HCT116 (cell line): Measurements from ENCODE around the gene CSRP1. TPM values are rescaled to one million over a fixed set of nuclear protein-coding genes. Genes with fewer than 3 reads are reported as not detected.

ENCODE experiments used
- ATAC-seq: fragments of 200-7000 bp; cut with Tn5 transposase; 2 replicates; pipeline ENCODE4 v1.9.1; 2020; ENCODE audit warnings: mild to moderate bottlenecking, moderate library complexity
- BruUV-seq: library from RNA; stranded (reverse); fragments of 400-500 nt; replicated peaks from 2 replicates; lab custom pipeline; 2021; lab: Mats Ljungman, UMichigan
- CTCF ChIA-PET: fragments of 300-600 bp; sonication (Branson Sonifier 250); formaldehyde crosslinking; loops from one replicate; lab custom pipeline; 2021; ENCODE audit warnings: antibody characterized with exemption; lab: Charles Lee
- POLR2A ChIA-PET: fragments of 300-600, 350-600 bp; sonication (Branson Sonifier 250); formaldehyde crosslinking; loops from one replicate; lab custom pipeline; 2021; ENCODE audit warnings: antibody characterized with exemption; lab: Charles Lee
- RAD21 ChIA-PET, 2 experiments: fragments of 300-600 bp; sonication (Branson Sonifier 250); formaldehyde crosslinking; loops; one replicate each; lab custom pipeline; 2023; ENCODE audit warnings: low total read pairs in 2 of 2; ENCODE audit not compliant: uncharacterized antibody in 2 of 2, unreplicated experiment in 2 of 2, low non-redundant PET in 1 of 2; lab: Charles Lee
- DNase-seq: peaks from one replicate; pipeline ENCODE4 v3.0.0-alpha.2; 2010; ENCODE audit warnings: low read depth, low spot score
- H2AFZ ChIP-seq: fragments of 200-600 bp; shearing (Covaris generic), sonication (generic); 2 replicates; pipeline ENCODE4 v1.6.1; 2017; ENCODE audit warnings: low read depth, mixed run types, mixed read lengths, antibody characterized with exemption, low read length; ENCODE audit not compliant: poor library complexity, severe bottlenecking
- H3K27ac ChIP-seq: 2 replicates; pipeline ENCODE4 v1.5.1; 2012; ENCODE audit warnings: low read depth, low read length
- H3K27me3 ChIP-seq: fragments of 200-600 bp; sonication (generic); 2 replicates; pipeline ENCODE4 v1.6.1; 2016; ENCODE audit warnings: mixed run types, low read length, mixed read lengths; ENCODE audit not compliant: insufficient read depth
- H3K36me3 ChIP-seq, 2 experiments: fragments of 200-500 bp in 1 of 2; fragments of 200-600 bp in 1 of 2; sonication (Bioruptor generic) in 1 of 2; sonication (generic) in 1 of 2; 2 replicates each; pipeline versions ENCODE4 v1.5.1 to v1.6.1; 2014 to 2016; ENCODE audit warnings: low read length in 2 of 2, inconsistent platforms in 1 of 2, mixed read lengths in 1 of 2, mixed run types in 1 of 2; ENCODE audit not compliant: insufficient read depth in 2 of 2, control insufficient read depth in 1 of 2
- H3K4me1 ChIP-seq, 2 experiments: fragments of 200-600 bp in 1 of 2; sonication (generic) in 1 of 2; 2 replicates each; pipeline versions ENCODE4 v1.5.1 to v1.6.1; 2012 to 2017; ENCODE audit warnings: low read length in 2 of 2, inconsistent platforms in 1 of 2, mild to moderate bottlenecking in 1 of 2, mixed read lengths in 1 of 2, mixed run types in 1 of 2, moderate library complexity in 1 of 2; ENCODE audit not compliant: insufficient read depth in 2 of 2, control insufficient read depth in 1 of 2
- H3K4me2 ChIP-seq: fragments of 200-600 bp; sonication (generic); 2 replicates; pipeline ENCODE4 v1.6.1; 2017; ENCODE audit warnings: mixed run types, low read length, mixed read lengths
- H3K4me3 ChIP-seq, 2 experiments: fragments of 200-600 bp in 1 of 2; sonication (generic) in 1 of 2; replicated peaks in 1 of 2; 2 replicates each; pipeline ENCODE4 v1.5.1; 2011 to 2016; ENCODE audit warnings: low read length in 2 of 2, control low read depth in 1 of 2, low read depth in 1 of 2, mild to moderate bottlenecking in 1 of 2, mixed read lengths in 1 of 2, mixed run types in 1 of 2
- H3K79me2 ChIP-seq: fragments of 200-600 bp; sonication (generic); 2 replicates; pipeline ENCODE4 v1.6.1; 2017; ENCODE audit warnings: mild to moderate bottlenecking, mixed run types, low read length, moderate library complexity, mixed read lengths; ENCODE audit not compliant: insufficient read depth
- H3K9ac ChIP-seq: fragments of 200-600 bp; sonication (generic); 2 replicates; pipeline ENCODE4 v1.6.1; 2016; ENCODE audit warnings: low read length, mixed read lengths
- H3K9me2 ChIP-seq: fragments of 200-600 bp; sonication (generic), shearing (Covaris generic); 2 replicates; pipeline ENCODE4 v1.6.1; 2017; ENCODE audit warnings: mixed run types, mild to moderate bottlenecking, moderate library complexity; ENCODE audit not compliant: insufficient read depth
- H3K9me3 ChIP-seq, 2 experiments: fragments of 200-500 bp in 1 of 2; fragments of 200-600 bp in 1 of 2; sonication (Bioruptor generic) in 1 of 2; sonication (generic) in 1 of 2; 2 replicates each; pipeline ENCODE4 v1.6.1; 2014 to 2017; ENCODE audit warnings: low read length in 2 of 2, mixed read lengths in 2 of 2, inconsistent platforms in 1 of 2, low read depth in 1 of 2, mild to moderate bottlenecking in 1 of 2, mixed run types in 1 of 2, moderate library complexity in 1 of 2; ENCODE audit not compliant: control insufficient read depth in 1 of 2, insufficient read depth in 1 of 2
- H4K20me1 ChIP-seq: fragments of 200-600 bp; sonication (generic), shearing (Covaris generic); 2 replicates; pipeline ENCODE4 v1.6.1; 2017; ENCODE audit warnings: mixed run types, mild to moderate bottlenecking, moderate library complexity; ENCODE audit not compliant: insufficient read depth
- CBX3 ChIP-seq: IDR thresholded peaks from 2 replicates; pipeline ENCODE4 v1.6.1; 2012; ENCODE audit warnings: low read depth
- EZH2phosphoT487 ChIP-seq: fragments of 200-600 bp; IDR thresholded peaks from 2 replicates; pipeline ENCODE4 v1.6.1; 2018; ENCODE audit warnings: antibody characterized with exemption, borderline replicate concordance
- FOSL1 ChIP-seq: IDR thresholded peaks from 2 replicates; pipeline ENCODE4 v1.6.1; 2012; ENCODE audit warnings: low read depth
- SIN3A ChIP-seq: IDR thresholded peaks from 2 replicates; pipeline ENCODE4 v1.6.1; 2012; ENCODE audit warnings: low read depth
- SP1 ChIP-seq: IDR thresholded peaks from 2 replicates; pipeline ENCODE4 v1.6.1; 2012; ENCODE audit warnings: low read depth
- YY1 ChIP-seq: IDR thresholded peaks from 2 replicates; pipeline ENCODE4 v1.6.1; 2011; ENCODE audit warnings: low read length, low read depth, moderate library complexity, mild to moderate bottlenecking; ENCODE audit not compliant: insufficient replicate concordance; ENCODE audit errors: extremely low read depth
- ZFX ChIP-seq: fragments of 450-650 bp; IDR thresholded peaks from 2 replicates; pipeline ENCODE4 v1.6.1; 2017
- intact Hi-C: fragments of 100-400 bp; cut with micrococcal nuclease; formaldehyde crosslinking; loops from 2 replicates; pipeline ENCODE4 v1.10.0; 2022
- total RNA-seq: library from RNA; stranded (reverse); gene quantifications from one replicate; pipeline ENCODE4 v1.2.1, GENCODE V29; 2021; ENCODE audit not compliant: unreplicated experiment
- TF ChIP-seq, protein P1 (sequence below), 3 experiments: fragments of 200-600 bp in 1 of 3; sonication (generic) in 1 of 3; IDR thresholded peaks in 2 of 3; conservative IDR thresholded peaks in 1 of 3; 2 replicates each; pipeline ENCODE4 v1.5.1; 2012 to 2017; ENCODE audit warnings: low read depth in 2 of 3, low read length in 2 of 3, antibody characterized with exemption in 1 of 3, borderline replicate concordance in 1 of 3, control low read depth in 1 of 3, mild to moderate bottlenecking in 1 of 3, mixed read lengths in 1 of 3, mixed run types in 1 of 3, moderate library complexity in 1 of 3; ENCODE audit not compliant: insufficient read depth in 1 of 3
- TF ChIP-seq, protein P2 (sequence below): IDR thresholded peaks from 2 replicates; pipeline ENCODE4 v1.6.1; 2011; ENCODE audit warnings: mild to moderate bottlenecking, low read length, moderate library complexity; ENCODE audit not compliant: insufficient replicate concordance; ENCODE audit errors: extremely low read depth

The CSRP1 gene
- total RNA-seq, 1 experiment from 2014 or later, result 51.7 TPM

DNA sequence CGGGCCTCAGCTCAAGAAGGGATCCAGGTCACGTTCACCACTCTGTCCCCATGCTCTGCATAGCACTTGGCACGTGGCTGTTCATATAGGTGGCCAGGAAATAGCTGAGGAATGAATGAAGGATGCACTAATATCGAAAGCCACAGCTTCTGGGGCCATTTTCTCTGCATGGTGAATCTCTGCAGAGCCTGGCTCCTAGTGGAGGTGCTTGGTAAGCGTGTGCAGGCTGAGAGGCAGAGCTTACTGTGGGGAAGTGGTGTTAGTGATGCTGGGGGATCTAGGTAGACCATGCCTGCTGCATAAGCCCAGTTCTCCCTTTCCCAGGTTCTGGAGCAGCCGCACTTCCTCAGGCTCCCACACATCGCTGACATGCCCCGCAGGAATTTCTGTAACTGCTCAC is 8.3 kb downstream of the CSRP1 start:
- POLR2A ChIA-PET, result no interaction called here
- Histone ChIP-seq H3K4me1 (no peaks in the 10 kb centered on the region; a peak in 1 of 4 replicates), H4K20me1 (no peaks in the 10 kb centered on the region), H3K36me3 (peaks cover 0 to 6% of the 10 kb centered on the region in 2 experiments; a peak in 2 of 4 replicates), H3K79me2 (0 out of 2 replicates have a peak, but pooled peaks cover 3% of the 10 kb centered on the region), H3K9me2 (no peaks in the 10 kb centered on the region), H2AFZ (no peak overlapping the region), H3K4me3 (no peak overlapping the region), H3K27me3 (no peaks in the 10 kb centered on the region), H3K9me3 (no peaks in the 10 kb centered on the region), H3K27ac (no peak overlapping the region), H3K9ac (no peak overlapping the region), H3K4me2 (no peak overlapping the region)
- RAD21 ChIA-PET, result interaction anchor here in 1 of 2 experiments (0.6 kb wide), 1 partner anchor 63 kb away, joined by 3 read pairs; no protein-coding TSS in a partner anchor
- CTCF ChIA-PET, result interaction anchor here (4.5 kb wide), 1 partner anchor 14 kb away, joined by 23 read pairs; no protein-coding TSS in a partner anchor
- DNase-seq, result no peak
- no peak for ATAC-seq
- TF ChIP-seq CBX3 (no peak), EZH2phosphoT487 (no peak), ZFX (no peak), YY1 (no peak), FOSL1 (no peak), SP1 (no peak)
- intact Hi-C loops, result no loop called here
- BruUV-seq, result no TSS peak

DNA sequence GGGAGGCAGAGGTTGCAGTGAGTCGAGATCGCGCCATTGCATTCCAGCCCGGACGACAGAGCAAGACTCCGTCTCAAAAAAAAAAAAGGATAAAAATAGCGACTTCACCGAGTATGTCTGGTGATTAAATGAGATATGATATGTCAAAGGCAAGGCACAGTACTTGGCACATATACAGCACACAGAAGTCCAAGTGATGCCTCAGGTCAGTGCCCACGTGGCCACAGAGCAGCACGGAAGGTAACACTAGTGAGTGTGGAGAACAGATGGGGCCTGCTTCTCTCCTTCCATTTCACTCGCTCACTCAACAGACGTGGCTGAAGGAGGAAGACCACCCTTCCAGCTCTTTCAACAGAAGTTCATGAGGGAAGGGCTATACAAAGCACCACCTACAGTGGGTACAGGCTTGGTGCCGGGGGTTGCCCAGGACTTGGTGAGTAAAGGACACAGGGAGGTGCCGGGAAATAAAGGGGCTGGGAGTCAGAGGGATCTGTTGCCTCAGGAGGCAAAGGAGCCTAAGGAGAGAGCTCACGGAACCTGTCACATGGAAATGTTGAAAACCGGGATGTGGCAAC is 8.9 kb downstream of the CSRP1 start:
- H3K4me3 ChIP-seq, result no peak overlapping the region
- no peak overlapping the region for H3K9ac ChIP-seq
- TF ChIP-seq, protein P1, sequence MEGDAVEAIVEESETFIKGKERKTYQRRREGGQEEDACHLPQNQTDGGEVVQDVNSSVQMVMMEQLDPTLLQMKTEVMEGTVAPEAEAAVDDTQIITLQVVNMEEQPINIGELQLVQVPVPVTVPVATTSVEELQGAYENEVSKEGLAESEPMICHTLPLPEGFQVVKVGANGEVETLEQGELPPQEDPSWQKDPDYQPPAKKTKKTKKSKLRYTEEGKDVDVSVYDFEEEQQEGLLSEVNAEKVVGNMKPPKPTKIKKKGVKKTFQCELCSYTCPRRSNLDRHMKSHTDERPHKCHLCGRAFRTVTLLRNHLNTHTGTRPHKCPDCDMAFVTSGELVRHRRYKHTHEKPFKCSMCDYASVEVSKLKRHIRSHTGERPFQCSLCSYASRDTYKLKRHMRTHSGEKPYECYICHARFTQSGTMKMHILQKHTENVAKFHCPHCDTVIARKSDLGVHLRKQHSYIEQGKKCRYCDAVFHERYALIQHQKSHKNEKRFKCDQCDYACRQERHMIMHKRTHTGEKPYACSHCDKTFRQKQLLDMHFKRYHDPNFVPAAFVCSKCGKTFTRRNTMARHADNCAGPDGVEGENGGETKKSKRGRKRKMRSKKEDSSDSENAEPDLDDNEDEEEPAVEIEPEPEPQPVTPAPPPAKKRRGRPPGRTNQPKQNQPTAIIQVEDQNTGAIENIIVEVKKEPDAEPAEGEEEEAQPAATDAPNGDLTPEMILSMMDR (IDR thresholded peaks at IDR 0.05 in 2 of 3, conservative IDR thresholded peaks at IDR 0.05 in 1 of 3; ENCODE audit: borderline replicate concordance in 1 of 3, insufficient read depth in 1 of 3, low read depth in 2 of 3, low read length in 2 of 3), result no peak
- TF ChIP-seq SIN3A, result no peak
- TF ChIP-seq, protein P2, sequence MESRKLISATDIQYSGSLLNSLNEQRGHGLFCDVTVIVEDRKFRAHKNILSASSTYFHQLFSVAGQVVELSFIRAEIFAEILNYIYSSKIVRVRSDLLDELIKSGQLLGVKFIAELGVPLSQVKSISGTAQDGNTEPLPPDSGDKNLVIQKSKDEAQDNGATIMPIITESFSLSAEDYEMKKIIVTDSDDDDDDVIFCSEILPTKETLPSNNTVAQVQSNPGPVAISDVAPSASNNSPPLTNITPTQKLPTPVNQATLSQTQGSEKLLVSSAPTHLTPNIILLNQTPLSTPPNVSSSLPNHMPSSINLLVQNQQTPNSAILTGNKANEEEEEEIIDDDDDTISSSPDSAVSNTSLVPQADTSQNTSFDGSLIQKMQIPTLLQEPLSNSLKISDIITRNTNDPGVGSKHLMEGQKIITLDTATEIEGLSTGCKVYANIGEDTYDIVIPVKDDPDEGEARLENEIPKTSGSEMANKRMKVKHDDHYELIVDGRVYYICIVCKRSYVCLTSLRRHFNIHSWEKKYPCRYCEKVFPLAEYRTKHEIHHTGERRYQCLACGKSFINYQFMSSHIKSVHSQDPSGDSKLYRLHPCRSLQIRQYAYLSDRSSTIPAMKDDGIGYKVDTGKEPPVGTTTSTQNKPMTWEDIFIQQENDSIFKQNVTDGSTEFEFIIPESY, result no peak
- BruUV-seq, result no TSS peak
- DNase-seq (no peak), ATAC-seq (no peak)
- H4K20me1 ChIP-seq, result no peaks in the 10 kb centered on the region
- H3K36me3 ChIP-seq, result peaks cover 0 to 6% of the 10 kb centered on the region in 2 experiments; a peak in 2 of 4 replicates
- no peak overlapping the region for H2AFZ ChIP-seq
- H3K9me2 ChIP-seq, result no peaks in the 10 kb centered on the region
- no peak overlapping the region for H3K4me2 ChIP-seq
- intact Hi-C loops, result no loop called here
- H3K9me3 ChIP-seq, result no peaks in the 10 kb centered on the region
- H3K27me3 ChIP-seq, result no peaks in the 10 kb centered on the region
- no peak overlapping the region for H3K27ac ChIP-seq
- H3K4me1 ChIP-seq, result no peaks in the 10 kb centered on the region; a peak in 1 of 4 replicates
- POLR2A ChIA-PET, result no interaction called here
- CTCF ChIA-PET, result interaction anchor here (4.5 kb wide), 1 partner anchor 15 kb away, joined by 23 read pairs; no protein-coding TSS in a partner anchor
- RAD21 ChIA-PET, result no interaction called here
- H3K79me2 ChIP-seq, result 0 out of 2 replicates have a peak, but pooled peaks cover 3% of the 10 kb centered on the region
